Smooth muscle cell (in vitro differentiated cells): ENCODE data around the gene SHMT2. TPM values are rescaled to one million over a fixed set of nuclear protein-coding genes. Genes with fewer than 3 reads are reported as not detected.
"Not testable (repeated sequence)": the region's sequence is repeated elsewhere in the genome, so short reads cannot be mapped to it uniquely, and the experiment has no call there.

Experiments used
- DNase-seq: peaks from one replicate; lab custom pipeline; 2025; ENCODE audit not compliant: unreplicated experiment; lab: John Stamatoyannopoulos, UW
- H2AFZ ChIP-seq: fragments of 200-600 bp; sonication (generic); 2 replicates; pipeline ENCODE4 v1.6.0; 2016; ENCODE audit warnings: antibody characterized with exemption, low read depth, mild to moderate bottlenecking
- H3F3A ChIP-seq: fragments of 200-600 bp; sonication (generic); 2 replicates; pipeline ENCODE4 v1.6.0; 2017; ENCODE audit warnings: antibody characterized with exemption, low read depth
- H3K27ac ChIP-seq: fragments of 200-600 bp; sonication (generic); 2 replicates; pipeline ENCODE4 v1.5.1; 2016; ENCODE audit warnings: low read depth, mild to moderate bottlenecking
- H3K27me3 ChIP-seq: fragments of 200-600 bp; sonication (generic); 2 replicates; pipeline ENCODE4 v1.6.1; 2016; ENCODE audit warnings: low read depth, mild to moderate bottlenecking
- H3K36me3 ChIP-seq: fragments of 200-600 bp; sonication (generic); 2 replicates; pipeline ENCODE4 v1.5.1; 2016; ENCODE audit warnings: low read depth
- H3K4me1 ChIP-seq: fragments of 200-600 bp; sonication (generic); 2 replicates; pipeline ENCODE4 v1.5.1; 2016; ENCODE audit warnings: low read depth
- H3K4me2 ChIP-seq: fragments of 200-600 bp; sonication (generic); 2 replicates; pipeline ENCODE4 v1.6.0; 2016; ENCODE audit warnings: mild to moderate bottlenecking
- H3K4me3 ChIP-seq: fragments of 200-600 bp; sonication (generic); 2 replicates; pipeline ENCODE4 v1.5.1; 2016; ENCODE audit warnings: mild to moderate bottlenecking
- H3K79me2 ChIP-seq: fragments of 200-600 bp; sonication (generic); 2 replicates; pipeline ENCODE4 v1.6.0; 2016; ENCODE audit warnings: low read depth, mild to moderate bottlenecking
- H3K9ac ChIP-seq: fragments of 200-600 bp; sonication (generic); 2 replicates; pipeline ENCODE4 v1.6.0; 2016; ENCODE audit warnings: low read depth
- H3K9me3 ChIP-seq: fragments of 200-600 bp; sonication (generic); replicated peaks from 2 replicates; pipeline ENCODE4 v1.5.1; 2016; ENCODE audit warnings: low read depth
- H4K20me1 ChIP-seq: fragments of 200-600 bp; sonication (generic); 2 replicates; pipeline ENCODE4 v1.6.0; 2016; ENCODE audit warnings: low read depth
- CTCF ChIP-seq: fragments of 200-600 bp; sonication (generic); IDR thresholded peaks from 2 replicates; pipeline ENCODE4 v1.5.1; 2017; ENCODE audit warnings: borderline replicate concordance, mild to moderate bottlenecking, antibody characterized with exemption; ENCODE audit not compliant: insufficient read depth, poor library complexity, severe bottlenecking
- WGBS: methylation state at CpG from one replicate; pipeline ENCODE4 v1.1.7; 2016; ENCODE audit warnings: low lambda C conversion rate; 5-methylcytosine and 5-hydroxymethylcytosine counted together
- polyA plus RNA-seq: library from polyadenylated mRNA; unstranded; fragments of >200 nt; fragmentation: Nextera tagmentation; extraction: Ambion mirVana; gene quantifications from 2 replicates; pipeline ENCODE4 v1.2.1, GENCODE V29; 2016
- total RNA-seq: library from RNA; depleted of rRNA; stranded (reverse); fragments of >200 nt; gene quantifications from 2 replicates; pipeline ENCODE4 v1.2.3, GENCODE V29; 2014

Gene SHMT2
- total and polyA plus RNA-seq, 2 experiments from 2014 or later, result 107 to 117 TPM

DNA sequence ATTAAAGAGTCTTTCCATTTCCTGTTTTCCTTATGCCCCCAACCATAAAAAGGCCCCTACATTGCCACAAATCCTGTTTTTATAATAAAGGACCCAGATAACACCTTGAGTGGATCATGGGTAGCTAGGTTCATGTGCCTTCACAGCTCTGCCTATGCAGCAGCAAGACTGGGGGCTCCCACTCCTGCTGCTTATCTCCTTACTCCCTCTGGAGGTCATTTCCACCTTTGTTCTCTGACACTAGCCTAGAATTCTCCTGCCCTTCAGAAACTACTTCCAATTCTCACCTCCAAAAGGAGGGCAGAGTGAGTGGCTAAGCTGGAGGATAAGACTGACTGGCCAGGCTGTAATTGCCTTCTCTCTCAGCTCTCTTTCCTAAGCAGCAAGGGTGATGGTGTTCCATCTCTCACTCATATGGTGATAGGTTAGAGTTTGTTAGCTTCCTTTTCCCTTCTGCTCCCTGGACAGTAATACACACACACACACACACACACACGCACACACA, 41.5 kb downstream of the SHMT2 start:
- Histone ChIP-seq H3K36me3 (peaks cover 4% of the 10 kb centered on the region), H4K20me1 (no peaks in the 10 kb centered on the region), H3K79me2 (no peaks in the 10 kb centered on the region), H3K9ac (no peak overlapping the region), H3K9me3 (no peaks in the 10 kb centered on the region), H3K4me3 (no peak overlapping the region), H3K27me3 (no peaks in the 10 kb centered on the region), H3K4me2 (no peak overlapping the region), H3K27ac (no peak overlapping the region), H3K4me1 (no peaks in the 10 kb centered on the region), H2AFZ (no peak overlapping the region), H3F3A (no peaks in the 10 kb centered on the region)
- no peak for TF ChIP-seq CTCF
- 89% methylated on average over 1 of the region's 1 CpG for WGBS
- DNase-seq, result no peak

- no peak for TF ChIP-seq CTCF
- Histone ChIP-seq H4K20me1 (no peaks in the 10 kb centered on the region), H3F3A (no peaks in the 10 kb centered on the region), H3K4me1 (no peaks in the 10 kb centered on the region), H3K4me2 (no peak overlapping the region), H3K79me2 (no peaks in the 10 kb centered on the region), H2AFZ (no peak overlapping the region), H3K4me3 (no peak overlapping the region), H3K27ac (no peak overlapping the region), H3K27me3 (no peaks in the 10 kb centered on the region), H3K9me3 (no peaks in the 10 kb centered on the region), H3K9ac (no peak overlapping the region), H3K36me3 (peaks cover 4% of the 10 kb centered on the region)
- DNase-seq, result no peak
- WGBS, result 93% methylated on average over 5 of the region's 7 CpGs
These were observed 43.0 kb downstream of the SHMT2 start for GRCh38 chr12:57272337-57273151.

DNA sequence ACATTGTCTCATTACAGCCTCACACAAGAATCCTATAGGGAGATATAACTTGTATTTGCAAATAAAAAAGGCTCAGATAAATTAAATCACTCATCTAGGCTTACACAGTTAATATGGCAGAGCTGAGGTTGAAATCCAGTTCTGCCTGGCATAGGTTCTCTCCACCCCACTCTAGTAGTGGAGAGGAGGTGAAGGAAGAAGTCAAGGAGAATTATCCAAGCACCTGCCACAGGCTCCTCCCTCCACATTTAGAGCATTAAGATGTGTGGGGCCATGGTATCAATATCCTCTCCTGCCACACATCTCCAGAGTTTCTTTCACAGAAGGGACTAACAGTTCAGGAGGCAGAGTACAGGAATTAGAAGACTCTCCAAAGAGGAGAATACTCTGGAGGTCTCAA, 44.0 kb downstream of the SHMT2 start:
- Histone ChIP-seq H3K79me2 (no peaks in the 10 kb centered on the region), H3K27me3 (no peaks in the 10 kb centered on the region), H3K9me3 (no peaks in the 10 kb centered on the region), H2AFZ (no peak overlapping the region), H3K4me3 (no peak overlapping the region), H3K36me3 (peaks cover 4% of the 10 kb centered on the region), H3K9ac (no peak overlapping the region), H3K4me1 (no peaks in the 10 kb centered on the region), H3F3A (no peaks in the 10 kb centered on the region), H4K20me1 (no peaks in the 10 kb centered on the region), H3K4me2 (no peak overlapping the region), H3K27ac (no peak overlapping the region)
- TF ChIP-seq CTCF, result no peak
- no peak for DNase-seq

GRCh38 chr12:57276233-57276632, 46.7 kb downstream of the SHMT2 start:
- not testable (repeated sequence) for DNase-seq, H3K4me2 ChIP-seq, H2AFZ ChIP-seq, H3K4me1 ChIP-seq, H3K4me3 ChIP-seq, H4K20me1 ChIP-seq, H3F3A ChIP-seq, H3K27ac ChIP-seq, H3K36me3 ChIP-seq, H3K79me2 ChIP-seq, H3K9ac ChIP-seq, H3K9me3 ChIP-seq, H3K27me3 ChIP-seq
- WGBS, result over 99% methylated on average over 6 of the region's 6 CpGs
